Activated CD8-positive, alpha-beta memory T cell treated with anti-CD3 and anti-CD28 coated beads, Interleukin-2, amount 50 U/mL, for 24 hours (primary cell): Measurements from ENCODE around the gene LRRC3.
"Not testable (repeated sequence)": the region's sequence is repeated elsewhere in the genome, so short reads cannot be mapped to it uniquely, and the experiment has no call there.

Experiments used
- DNase-seq: peaks from one replicate; pipeline ENCODE4 v3.0.0-alpha.2; 2020; ENCODE audit errors: extremely low read depth

LRRC3 gene

DNA sequence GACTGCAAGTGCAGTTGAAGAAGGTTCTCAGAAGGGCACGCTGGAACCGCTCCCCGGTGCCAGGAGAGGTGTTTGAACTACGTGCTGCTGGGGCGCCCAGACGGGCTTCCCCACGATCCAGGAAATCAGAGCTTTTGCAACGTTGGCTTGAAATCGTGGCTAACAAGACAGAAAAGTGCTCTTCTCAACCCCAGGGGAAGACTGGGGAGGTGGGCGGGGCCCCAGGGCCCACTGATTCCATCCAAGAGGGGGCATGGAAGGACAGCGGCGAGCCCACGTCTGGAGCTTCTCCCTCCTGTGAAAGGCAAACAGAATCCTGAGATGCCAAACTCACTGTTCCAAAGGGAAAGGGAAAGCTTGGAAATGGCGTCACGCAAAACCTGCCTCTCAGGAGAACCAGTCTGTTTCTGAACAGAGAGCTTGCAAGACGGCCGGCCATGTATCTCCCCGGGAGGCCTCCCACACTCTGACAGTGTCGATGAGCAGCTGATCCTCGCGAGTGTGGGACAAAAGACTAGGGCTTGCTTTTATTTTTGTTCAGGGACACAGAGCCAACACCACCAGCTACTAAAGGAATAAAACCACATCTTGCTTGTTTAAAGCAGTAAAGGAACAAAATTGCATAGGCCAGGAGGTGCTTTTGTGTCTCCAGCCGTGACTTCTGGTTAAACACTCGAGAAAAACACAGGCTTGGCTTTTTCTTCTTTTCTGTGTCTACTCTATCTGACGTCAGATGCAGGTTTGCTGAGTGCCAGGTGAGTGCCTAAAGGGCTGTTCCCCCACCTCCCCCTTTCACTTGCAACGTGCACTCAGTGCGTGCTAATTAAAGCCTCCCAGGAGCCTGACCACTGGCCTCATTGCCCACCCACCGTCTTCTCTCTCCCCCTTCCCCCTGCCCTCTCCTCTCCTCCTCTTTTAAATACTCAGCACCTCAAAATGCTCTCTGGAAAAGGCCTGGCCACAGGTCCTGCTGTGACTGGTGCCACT is 41.5 kb downstream of the LRRC3 start:
- no peak for DNase-seq

- no peak for DNase-seq
Observed at GRCh38 chr21:44497703-44498126, 42.4 kb downstream of the LRRC3 start.

GRCh38 chr21:44498280-44499210 is 43.2 kb downstream of the LRRC3 start:
- DNase-seq, result no peak

DNA sequence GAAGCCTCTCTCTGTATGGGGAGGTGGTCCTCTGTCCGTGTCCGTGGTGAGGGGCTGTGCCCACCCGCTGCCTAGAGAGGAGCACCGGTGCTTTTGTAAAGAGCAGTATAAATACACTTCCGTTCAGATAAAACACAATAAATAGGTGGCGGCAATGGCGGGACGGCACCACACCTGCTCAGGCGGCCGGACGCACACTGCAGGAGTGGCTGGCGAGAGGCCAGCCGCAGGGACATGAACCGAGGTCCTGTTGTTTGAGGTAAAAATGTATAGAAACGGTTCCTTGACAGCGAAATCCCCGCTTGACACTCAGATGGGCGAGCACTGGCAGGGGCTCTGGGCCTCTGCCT is 43.9 kb downstream of the LRRC3 start:
- DNase-seq, result no peak

GRCh38 chr21:44499631-44500030 is 44.3 kb downstream of the LRRC3 start:
- no peak for DNase-seq

DNA sequence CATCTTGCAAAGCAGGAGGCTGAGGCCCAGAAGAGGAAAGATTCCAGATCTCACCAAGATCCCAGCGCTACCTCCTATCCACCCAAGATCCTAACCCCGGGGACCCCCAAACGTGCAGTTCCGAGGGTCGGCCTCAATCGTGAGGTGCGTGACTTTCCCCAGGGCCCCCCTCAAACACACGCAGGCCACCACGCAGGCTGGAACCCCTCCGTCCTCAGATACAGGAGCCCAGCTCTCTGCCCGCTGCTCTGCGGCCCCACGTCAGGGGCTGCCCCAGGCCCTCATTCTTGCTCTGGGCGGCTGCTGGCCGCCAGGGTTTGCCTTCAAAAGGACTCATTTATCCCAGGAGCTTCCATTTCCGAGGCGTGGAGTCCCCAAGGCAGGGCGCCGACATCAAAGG is 44.8 kb downstream of the LRRC3 start:
- DNase-seq, result no peak

- no peak for DNase-seq
Observed at GRCh38 chr21:44502171-44502958, 47.1 kb downstream of the LRRC3 start.

DNA sequence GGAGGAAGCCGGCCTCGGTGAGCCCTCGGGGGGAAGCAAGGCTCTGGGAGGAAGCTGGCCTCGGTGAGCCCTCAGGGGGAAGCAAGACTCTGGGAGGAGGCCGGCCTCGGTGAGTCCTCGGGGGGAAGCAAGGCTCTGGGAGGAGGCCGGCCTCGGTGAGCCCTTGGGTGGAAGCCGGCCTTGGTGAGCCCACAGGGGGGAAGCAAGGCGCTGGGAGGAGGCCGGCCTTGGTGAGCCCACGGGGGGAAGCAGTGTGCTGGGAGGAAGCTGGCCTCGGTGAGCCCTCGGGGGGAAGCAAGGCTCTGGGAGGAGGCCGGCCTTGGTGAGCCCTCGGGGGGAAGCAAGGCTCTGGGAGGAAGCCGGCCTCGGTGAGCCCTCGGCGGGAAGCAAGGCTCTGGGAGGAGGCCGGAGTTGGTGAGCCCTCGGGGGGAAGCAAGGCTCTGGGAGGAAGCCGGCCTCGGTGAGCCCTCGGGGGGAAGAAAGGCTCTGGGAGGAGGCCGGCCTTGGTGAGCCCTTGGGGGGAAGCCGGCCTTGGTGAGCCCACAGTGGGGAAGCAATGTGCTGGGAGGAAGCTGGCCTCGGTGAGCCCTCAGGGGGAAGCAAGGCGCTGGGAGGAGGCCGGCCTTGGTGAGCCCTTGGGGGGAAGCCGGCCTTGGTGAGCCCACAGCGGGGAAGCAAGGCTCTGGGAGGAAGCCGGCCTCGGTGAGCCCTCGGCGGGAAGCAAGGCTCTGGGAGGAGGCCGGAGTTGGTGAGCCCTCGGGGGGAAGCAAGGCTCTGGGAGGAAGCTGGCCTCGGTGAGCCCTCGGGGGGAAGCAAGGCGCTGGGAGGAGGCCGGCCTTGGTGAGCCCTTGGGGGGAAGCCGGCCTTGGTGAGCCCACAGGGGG is 47.9 kb downstream of the LRRC3 start:
- not testable (repeated sequence) for DNase-seq

DNA sequence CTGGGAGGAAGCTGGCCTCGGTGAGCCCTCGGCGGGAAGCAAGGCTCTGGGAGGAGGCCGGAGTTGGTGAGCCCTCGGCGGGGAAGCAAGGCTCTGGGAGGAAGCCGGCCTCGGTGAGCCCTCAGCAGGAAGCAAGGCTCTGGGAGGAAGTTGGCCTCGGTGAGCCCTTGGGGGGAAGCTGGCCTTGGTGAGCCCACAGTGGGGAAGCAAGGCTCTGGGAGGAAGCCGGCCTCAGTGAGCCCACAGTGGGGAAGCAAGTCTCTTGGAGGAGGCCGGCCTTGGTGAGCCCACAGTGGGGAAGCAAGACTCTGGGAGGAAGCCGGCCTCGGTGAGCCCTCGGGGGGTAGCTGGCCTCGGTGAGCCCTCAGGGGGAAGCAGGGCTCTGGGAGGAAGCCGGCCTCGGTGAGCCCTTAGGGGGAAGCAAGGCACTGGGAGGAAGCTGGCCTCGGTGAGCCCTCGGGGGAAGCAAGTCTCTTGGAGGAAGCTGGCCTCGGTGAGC is 48.6 kb downstream of the LRRC3 start:
- no peak for DNase-seq

- no peak for DNase-seq
Observed at GRCh38 chr21:44505673-44506278, 50.5 kb downstream of the LRRC3 start.

DNA sequence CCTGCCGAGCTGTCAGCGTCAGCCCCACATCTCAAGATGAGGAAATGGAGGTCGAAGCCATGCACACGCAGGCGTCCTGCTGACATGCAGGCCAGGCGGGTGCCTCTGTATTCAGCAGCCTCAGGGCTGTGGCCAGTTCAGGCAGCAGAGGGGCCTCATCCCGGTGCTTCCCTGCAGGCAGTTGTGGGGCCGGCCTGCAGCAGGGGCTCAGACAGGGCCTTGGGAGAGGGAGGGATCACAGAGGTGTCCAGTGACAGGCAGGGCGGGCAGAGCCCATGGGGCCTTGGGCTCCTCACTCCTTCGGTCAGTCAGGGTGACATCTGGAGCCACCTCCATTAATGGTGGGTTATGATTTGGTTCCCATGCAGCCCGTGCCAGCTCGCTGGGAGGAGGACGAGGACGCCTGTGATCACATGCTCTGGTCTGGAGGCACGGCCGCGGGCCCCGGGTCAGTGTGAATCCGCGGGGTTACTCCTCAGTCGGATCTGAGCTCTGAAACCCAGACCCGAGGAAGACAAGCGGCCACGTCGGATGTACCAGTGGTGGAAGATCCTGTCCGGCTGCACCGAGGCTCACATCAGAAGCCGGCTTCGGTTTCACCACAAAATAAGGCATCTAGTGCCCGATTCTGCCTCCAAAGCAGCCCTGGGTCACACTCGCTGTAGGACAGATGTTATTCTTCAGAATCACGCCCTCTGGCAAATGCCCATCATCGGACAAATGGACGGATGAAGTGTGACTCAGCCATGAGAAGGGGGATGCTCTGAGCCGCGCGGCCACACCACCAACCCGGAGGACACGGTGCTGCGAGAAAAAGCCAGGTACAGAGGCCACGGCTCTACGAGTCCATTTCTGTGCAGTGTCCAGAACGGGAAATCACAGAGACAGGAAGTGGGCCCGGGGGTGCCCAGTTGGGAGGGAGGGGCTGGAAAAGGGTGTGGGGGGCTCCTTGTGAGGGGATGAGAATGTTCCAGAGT is 51.3 kb downstream of the LRRC3 start:
- DNase-seq, result no peak

DNA sequence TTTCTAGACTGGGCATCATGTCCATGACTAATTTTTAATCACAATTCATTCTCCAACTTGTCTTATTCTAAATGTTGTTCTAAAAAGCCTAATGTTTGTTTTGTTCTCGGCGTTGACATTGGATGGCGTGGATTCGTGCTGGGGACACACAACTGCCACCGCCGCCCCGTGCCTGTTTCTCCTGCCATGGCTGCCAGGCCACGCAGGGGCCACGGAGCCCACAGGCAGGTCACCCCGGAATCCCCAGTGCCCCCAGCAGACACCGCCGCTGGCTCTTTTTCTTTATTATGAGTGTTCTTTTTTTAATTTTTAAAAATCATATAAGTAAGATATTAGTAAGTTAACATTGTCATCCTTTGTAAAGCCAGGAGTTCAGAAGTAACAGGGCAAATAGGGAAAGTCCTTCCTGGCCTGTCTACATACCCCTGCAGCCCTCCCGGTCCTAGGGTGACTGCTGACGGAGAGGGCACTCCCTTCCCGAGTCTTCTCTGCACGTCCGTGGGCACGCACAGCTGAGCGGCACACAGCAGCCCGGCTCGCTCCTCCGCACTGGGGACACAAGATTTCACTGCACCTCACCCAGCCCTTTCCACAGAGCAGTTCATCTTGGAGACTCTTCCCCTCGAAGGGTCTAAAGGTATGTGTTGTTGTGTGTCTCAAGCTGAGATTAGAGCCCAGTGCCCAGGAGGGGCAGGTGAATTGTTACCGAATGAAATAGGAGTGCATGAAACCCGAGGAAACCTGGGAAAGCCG is 52.5 kb downstream of the LRRC3 start:
- DNase-seq, result no peak

- no peak for DNase-seq
Observed at GRCh38 chr21:44508426-44508710, 53.1 kb downstream of the LRRC3 start.

DNA sequence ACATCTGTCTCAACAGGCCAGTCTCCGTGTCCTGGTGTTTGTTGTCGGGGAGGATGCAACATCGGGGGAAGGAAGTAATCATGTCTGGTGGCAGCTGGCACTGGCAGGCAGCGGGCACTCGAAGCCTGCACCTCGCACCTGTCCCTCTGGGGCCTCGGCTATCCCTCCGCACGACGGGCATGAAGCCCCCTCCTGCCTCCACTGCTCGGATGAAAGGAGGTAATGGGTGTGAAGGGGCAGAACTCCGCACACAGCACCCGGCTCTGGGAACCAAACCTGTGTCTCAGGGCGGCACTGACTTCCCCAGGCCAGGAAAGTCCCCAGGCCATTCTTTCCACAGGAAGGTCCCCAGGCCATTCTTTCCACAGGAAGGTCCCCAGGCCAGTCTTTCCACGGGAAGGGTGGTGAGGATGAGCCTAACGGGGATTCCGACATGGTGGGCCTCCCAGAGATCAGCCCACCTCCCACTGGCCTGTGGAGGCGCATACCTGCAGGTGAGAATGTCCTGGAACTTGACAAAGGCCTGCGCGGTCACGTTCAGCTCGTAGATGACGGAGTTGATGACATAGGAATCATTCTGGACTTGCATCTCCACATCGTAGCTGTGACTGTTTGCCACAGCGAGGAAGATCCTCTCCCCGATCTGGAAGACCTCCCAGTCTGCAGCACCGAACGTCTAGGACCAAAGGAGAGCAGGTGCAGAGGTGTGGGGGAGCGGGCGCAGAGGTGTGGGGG is 53.6 kb downstream of the LRRC3 start:
- DNase-seq, result no peak

- DNase-seq, result no peak
Observed at GRCh38 chr21:44509539-44509938, 54.2 kb downstream of the LRRC3 start.

DNA sequence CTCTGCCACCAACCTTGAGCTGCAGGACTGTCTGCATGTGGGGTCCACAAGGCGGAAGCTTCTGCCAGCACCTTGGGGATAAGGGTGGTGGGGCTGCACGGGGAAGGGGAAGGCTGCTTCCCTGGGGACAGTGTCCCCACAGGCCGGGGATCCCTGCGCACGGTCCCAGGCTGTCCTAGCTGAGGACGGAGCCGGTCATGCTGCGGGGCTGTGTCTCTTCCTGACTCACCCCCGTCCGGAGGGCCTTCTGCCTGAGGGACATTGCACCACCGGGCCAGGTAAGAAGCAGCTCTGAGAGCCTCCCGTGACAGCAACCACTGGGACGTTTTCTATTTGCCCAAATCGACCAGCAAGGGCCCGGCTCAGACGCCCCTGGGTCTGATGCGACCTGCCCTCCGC is 54.8 kb downstream of the LRRC3 start:
- no peak for DNase-seq

DNA sequence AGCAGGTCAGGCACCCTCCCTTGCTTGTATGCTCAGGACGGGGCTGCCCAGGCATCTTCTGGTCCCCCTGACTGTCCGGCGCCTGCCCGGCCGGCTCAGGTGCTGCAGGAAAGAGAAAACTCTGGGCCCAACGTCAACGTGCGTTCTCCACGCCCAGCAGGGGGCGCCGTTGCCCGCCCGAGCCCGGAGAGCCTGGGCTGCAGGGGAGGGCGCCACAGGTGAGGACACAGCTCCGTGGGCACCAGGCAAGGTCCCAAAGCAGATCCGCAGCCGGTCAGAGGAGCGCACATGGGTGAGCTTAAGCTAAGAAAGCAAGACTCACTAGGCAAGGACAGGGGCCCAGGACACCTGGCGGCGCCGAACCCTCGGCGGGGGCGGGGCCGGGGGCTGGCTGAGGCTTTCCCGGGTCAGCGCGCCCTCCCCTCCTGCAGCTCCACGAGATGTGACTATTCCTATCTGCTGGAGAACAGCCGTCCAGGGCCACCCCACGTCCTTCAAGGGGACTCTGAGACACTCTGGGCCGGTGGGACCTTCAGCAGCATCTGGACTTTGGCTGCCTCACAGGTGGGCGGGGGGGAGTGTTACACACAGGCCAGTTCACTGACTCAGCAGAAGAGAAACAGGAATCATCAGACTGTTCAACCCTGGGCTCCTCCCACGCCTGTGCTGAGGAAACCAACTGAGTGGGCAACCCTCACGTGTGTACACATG is 55.4 kb downstream of the LRRC3 start:
- DNase-seq, result peak; percentile 25
